SK-N-SH treated with all-trans-retinoic acid at 6 μM for 48 hours (cell line): ENCODE data around the gene ABCB11.

ENCODE experiments used
- ATAC-seq: fragments of 200-7000 bp; cut with Tn5 transposase; 3 replicates; pipeline ENCODE4 v1.9.1; 2020; ENCODE audit warnings: mild to moderate bottlenecking, moderate library complexity
- ARNTL ChIP-seq: fragments of 450-650 bp; formaldehyde crosslinking; IDR thresholded peaks from 2 replicates; pipeline ENCODE4 v1.5.0; 2020; ENCODE audit warnings: low read depth, mild to moderate bottlenecking, moderate library complexity, borderline replicate concordance
- BACH2 ChIP-seq: fragments of 250-450 bp; sonication (Bioruptor Pico); IDR thresholded peaks from 2 replicates; pipeline ENCODE4 v1.9.0; 2021; ENCODE audit warnings: mild to moderate bottlenecking, borderline replicate concordance
- CREB5 ChIP-seq: fragments of 250-450 bp; sonication (Bioruptor Pico); IDR thresholded peaks from 2 replicates; pipeline ENCODE4 v1.5.1; 2020; ENCODE audit warnings: low read depth, mild to moderate bottlenecking, moderate library complexity
- CSDC2 ChIP-seq: fragments of 250-450 bp; sonication (Bioruptor Pico); IDR thresholded peaks from 2 replicates; pipeline ENCODE4 v1.5.0; 2020; ENCODE audit warnings: mild to moderate bottlenecking, moderate library complexity
- CSRNP3 ChIP-seq: fragments of 250-450 bp; sonication (Bioruptor Pico); IDR thresholded peaks from 2 replicates; pipeline ENCODE4 v1.5.1; 2021; ENCODE audit warnings: mild to moderate bottlenecking, moderate library complexity
- ESRRG ChIP-seq: fragments of 250-450 bp; sonication (Bioruptor Pico); IDR thresholded peaks from 2 replicates; pipeline ENCODE4 v1.6.1; 2021; ENCODE audit warnings: mild to moderate bottlenecking
- ISL1 ChIP-seq: fragments of 250-450 bp; sonication (Bioruptor Pico); IDR thresholded peaks from 2 replicates; pipeline ENCODE4 v2.1.2; 2022; ENCODE audit warnings: mild to moderate bottlenecking, moderate library complexity
- OSR1 ChIP-seq: fragments of 250-450 bp; sonication (Bioruptor Pico); IDR thresholded peaks from 2 replicates; pipeline ENCODE4 v1.8.0; 2022; ENCODE audit warnings: moderate library complexity, mild to moderate bottlenecking, inconsistent platforms
- PATZ1 ChIP-seq: fragments of 250-450 bp; sonication (Bioruptor Pico); IDR thresholded peaks from 2 replicates; pipeline ENCODE4 v1.8.0; 2020; ENCODE audit warnings: mild to moderate bottlenecking, moderate library complexity, borderline replicate concordance
- RARB ChIP-seq: fragments of 250-450 bp; sonication (Bioruptor Pico); IDR thresholded peaks from 2 replicates; pipeline ENCODE4 v1.8.0; 2021; ENCODE audit warnings: mild to moderate bottlenecking, moderate library complexity
- SNAI2 ChIP-seq: fragments of 250-450 bp; sonication (Bioruptor Pico); IDR thresholded peaks from 2 replicates; pipeline ENCODE4 v1.5.0; 2020; ENCODE audit warnings: mild to moderate bottlenecking, moderate library complexity
- TCF4 ChIP-seq: fragments of 250-450 bp; sonication (Bioruptor Pico); IDR thresholded peaks from 2 replicates; pipeline ENCODE4 v1.8.0; 2021; ENCODE audit warnings: mild to moderate bottlenecking, moderate library complexity, borderline replicate concordance
- TOX ChIP-seq: fragments of 250-450 bp; sonication (Bioruptor Pico); IDR thresholded peaks from 2 replicates; pipeline ENCODE4 v1.8.0; 2021; ENCODE audit warnings: mild to moderate bottlenecking, moderate library complexity, borderline replicate concordance
- TSHZ2 ChIP-seq: fragments of 250-450 bp; sonication (Bioruptor Pico); IDR thresholded peaks from 2 replicates; pipeline ENCODE4 v1.5.0; 2020; ENCODE audit warnings: mild to moderate bottlenecking, moderate library complexity
- ZC3H10 ChIP-seq: fragments of 250-450 bp; sonication (Bioruptor Pico); IDR thresholded peaks from 2 replicates; pipeline ENCODE4 v1.5.1; 2021; ENCODE audit warnings: mild to moderate bottlenecking, moderate library complexity
- ZFP30 ChIP-seq: fragments of 450-650 bp; formaldehyde crosslinking; IDR thresholded peaks from 2 replicates; pipeline ENCODE4 v1.5.0; 2022; ENCODE audit warnings: mild to moderate bottlenecking, moderate library complexity
- ZNF70 ChIP-seq: fragments of 450-650 bp; formaldehyde crosslinking; IDR thresholded peaks from 2 replicates; pipeline ENCODE4 v1.5.0; 2020; ENCODE audit warnings: mild to moderate bottlenecking, moderate library complexity

The ABCB11 gene

GRCh38 chr2:168997794-168998193 is 33.3 kb downstream of the ABCB11 start (continued):
- TF ChIP-seq PATZ1 (CRISPR knock-in tag) = no peak
- TF ChIP-seq ESRRG (CRISPR knock-in tag) = no peak
- TF ChIP-seq RARB (CRISPR knock-in tag) = no peak
- no peak for TF ChIP-seq ZC3H10 (CRISPR knock-in tag)
- TF ChIP-seq TOX (CRISPR knock-in tag) = no peak
- no peak for TF ChIP-seq ZNF70 (CRISPR knock-in tag)
- no peak for TF ChIP-seq CSDC2 (CRISPR knock-in tag)

- TF ChIP-seq ZFP30 (CRISPR knock-in tag) (no peak), CREB5 (CRISPR knock-in tag) (peak; percentile 49; the same call in 1 of the 2 replicates), TSHZ2 (CRISPR knock-in tag) (peak; percentile 70), TCF4 (CRISPR knock-in tag) (no peak), ISL1 (CRISPR knock-in tag) (peak; percentile 94), SNAI2 (CRISPR knock-in tag) (no peak), BACH2 (CRISPR knock-in tag) (no peak), RARB (CRISPR knock-in tag) (no peak), ESRRG (CRISPR knock-in tag) (0 out of 2 replicates have a peak, but pooled peaks have one; percentile 56)
- ATAC-seq = no peak
These were observed 34.0 kb downstream of the ABCB11 start for GRCh38 chr2:168997118-168997521.

- TF ChIP-seq BACH2 (CRISPR knock-in tag) (no peak), ARNTL (CRISPR knock-in tag) (no peak), CSDC2 (CRISPR knock-in tag) (no peak), ZFP30 (CRISPR knock-in tag) (no peak), ZC3H10 (CRISPR knock-in tag) (no peak), PATZ1 (CRISPR knock-in tag) (no peak), ESRRG (CRISPR knock-in tag) (no peak), CSRNP3 (CRISPR knock-in tag) (no peak), TSHZ2 (CRISPR knock-in tag) (no peak), OSR1 (no peak), CREB5 (CRISPR knock-in tag) (no peak)
- ATAC-seq = no peak
These were observed 35.4 kb downstream of the ABCB11 start for GRCh38 chr2:168995744-168996143.
